ENCODE data around the gene SLC13A3. TPM values are rescaled to one million over a fixed set of nuclear protein-coding genes. Genes with fewer than 3 reads are reported as not detected.

The SLC13A3 gene
- total RNA-seq, 4 donors from 2014 or later = 0.20 to 2.8 (median 1.1) TPM

DNA sequence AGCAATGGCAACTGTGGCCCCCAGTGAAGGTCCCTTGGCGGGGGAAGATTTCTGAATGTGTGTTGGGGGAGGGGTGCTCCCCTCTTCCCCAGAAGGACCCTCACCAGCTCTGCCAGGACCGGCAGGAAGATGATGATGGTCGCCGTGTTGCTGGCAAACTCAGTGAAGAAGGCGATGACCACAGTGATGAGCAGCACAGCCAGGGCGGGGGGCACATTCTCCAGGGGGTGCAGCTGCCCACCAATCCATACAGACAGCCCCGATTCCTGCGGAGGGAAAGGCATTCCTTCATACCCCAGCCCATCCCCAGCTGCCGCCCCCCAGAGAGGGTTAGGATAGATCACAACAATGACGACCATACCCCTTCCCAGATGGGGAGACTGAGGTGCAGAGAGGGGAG lies 85.1 kb downstream of the SLC13A3 start:
- H3K4me3 ChIP-seq = no peak overlapping the region
- H3K36me3 ChIP-seq = no peaks in the 10 kb centered on the region
- no peaks in the 10 kb centered on the region for H3K9me3 ChIP-seq
- in situ Hi-C loops (cut with MboI; ENCODE audit: low sequenced_read_pairs in 4 of 4) (no loop called here), intact Hi-C loops (cut with DNase I; ENCODE audit: low total_unique reads) (no loop called here)
- peaks cover 0 to 10% of the 10 kb centered on the region in 2 donors for H3K4me1 ChIP-seq
- TF ChIP-seq, protein P1, sequence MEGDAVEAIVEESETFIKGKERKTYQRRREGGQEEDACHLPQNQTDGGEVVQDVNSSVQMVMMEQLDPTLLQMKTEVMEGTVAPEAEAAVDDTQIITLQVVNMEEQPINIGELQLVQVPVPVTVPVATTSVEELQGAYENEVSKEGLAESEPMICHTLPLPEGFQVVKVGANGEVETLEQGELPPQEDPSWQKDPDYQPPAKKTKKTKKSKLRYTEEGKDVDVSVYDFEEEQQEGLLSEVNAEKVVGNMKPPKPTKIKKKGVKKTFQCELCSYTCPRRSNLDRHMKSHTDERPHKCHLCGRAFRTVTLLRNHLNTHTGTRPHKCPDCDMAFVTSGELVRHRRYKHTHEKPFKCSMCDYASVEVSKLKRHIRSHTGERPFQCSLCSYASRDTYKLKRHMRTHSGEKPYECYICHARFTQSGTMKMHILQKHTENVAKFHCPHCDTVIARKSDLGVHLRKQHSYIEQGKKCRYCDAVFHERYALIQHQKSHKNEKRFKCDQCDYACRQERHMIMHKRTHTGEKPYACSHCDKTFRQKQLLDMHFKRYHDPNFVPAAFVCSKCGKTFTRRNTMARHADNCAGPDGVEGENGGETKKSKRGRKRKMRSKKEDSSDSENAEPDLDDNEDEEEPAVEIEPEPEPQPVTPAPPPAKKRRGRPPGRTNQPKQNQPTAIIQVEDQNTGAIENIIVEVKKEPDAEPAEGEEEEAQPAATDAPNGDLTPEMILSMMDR (IDR thresholded peaks at IDR 0.05 in 4 of 5, conservative IDR thresholded peaks at IDR 0.05 in 1 of 5) = no peak
- no peak for TF ChIP-seq POLR2A (IDR thresholded peaks at IDR 0.05)
- H3K27ac ChIP-seq = no peak overlapping the region
- H3K27me3 ChIP-seq = no peaks in the 10 kb centered on the region
- no peak for ATAC-seq
- no peak for DNase-seq

DNA sequence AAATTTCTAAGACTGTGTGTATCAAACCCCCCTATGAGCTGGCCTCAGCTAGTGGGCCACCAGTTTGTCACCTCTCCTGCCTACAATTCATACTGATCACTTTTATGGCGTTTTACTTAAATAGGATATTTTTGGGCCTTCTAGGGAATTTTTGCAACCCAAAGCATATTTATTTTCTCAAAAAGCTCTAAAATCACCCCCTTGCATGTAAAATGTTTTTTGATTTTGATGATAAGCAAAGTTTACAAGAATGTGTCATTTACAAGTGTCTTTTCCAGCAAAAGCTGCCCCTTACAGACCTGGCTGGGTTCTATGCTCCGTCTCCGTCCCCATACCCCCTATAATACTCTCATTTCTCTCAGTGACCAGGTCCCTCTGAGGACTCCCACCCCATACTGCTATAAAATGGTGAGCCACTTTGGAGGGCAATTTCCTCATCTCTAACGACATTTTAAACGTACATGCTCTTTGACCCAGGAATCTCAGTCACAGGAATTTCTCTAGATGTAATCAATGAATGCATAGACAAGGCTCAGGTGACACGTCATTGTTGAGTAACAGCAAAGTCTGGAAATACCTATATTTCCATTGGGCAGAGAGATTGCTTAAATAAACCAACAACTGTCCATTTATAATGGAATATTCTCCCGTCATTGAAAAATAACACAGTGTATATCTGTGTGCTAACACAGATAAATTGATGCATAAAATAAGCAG lies 86.9 kb downstream of the SLC13A3 start:
- TF ChIP-seq POLR2A (IDR thresholded peaks at IDR 0.05) = no peak
- TF ChIP-seq, protein P1 (IDR thresholded peaks at IDR 0.05 in 4 of 5, conservative IDR thresholded peaks at IDR 0.05 in 1 of 5) = no peak
- Histone ChIP-seq H3K4me1 (peaks cover 0 to 10% of the 10 kb centered on the region in 2 donors), H3K27ac (no peak overlapping the region), H3K36me3 (no peaks in the 10 kb centered on the region), H3K27me3 (no peaks in the 10 kb centered on the region), H3K4me3 (no peak overlapping the region), H3K9me3 (no peaks in the 10 kb centered on the region)
- ATAC-seq (no peak), DNase-seq (no peak)
- intact Hi-C loops (cut with DNase I; ENCODE audit: low total_unique reads) (no loop called here), in situ Hi-C loops (cut with MboI; ENCODE audit: low sequenced_read_pairs in 4 of 4) (no loop called here)

DNA sequence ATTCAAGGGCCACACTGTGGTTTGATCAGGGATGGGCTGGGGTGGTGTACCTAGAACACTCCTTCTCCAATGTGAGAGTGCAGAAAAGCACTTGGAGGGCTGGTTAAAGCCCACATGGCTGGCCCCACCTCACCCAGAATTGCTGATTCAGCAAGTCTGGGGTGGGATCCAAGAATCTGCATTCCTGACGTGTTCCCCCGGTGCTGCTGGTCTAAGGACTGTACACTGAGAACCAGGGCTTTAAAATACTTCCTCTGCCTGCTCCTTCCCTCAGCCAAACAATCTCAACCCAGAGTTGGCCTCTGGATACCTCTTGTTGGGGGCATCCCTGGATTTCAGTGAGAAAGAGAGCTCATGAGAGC lies 87.4 kb downstream of the SLC13A3 start:
- no peak overlapping the region for H3K27ac ChIP-seq
- H3K4me1 ChIP-seq = peaks cover 0 to 10% of the 10 kb centered on the region in 2 donors
- no peak for DNase-seq
- H3K36me3 ChIP-seq = no peaks in the 10 kb centered on the region
- TF ChIP-seq, protein P1 (IDR thresholded peaks at IDR 0.05 in 4 of 5, conservative IDR thresholded peaks at IDR 0.05 in 1 of 5) = no peak
- TF ChIP-seq POLR2A (IDR thresholded peaks at IDR 0.05) = no peak
- in situ Hi-C loops (cut with MboI; ENCODE audit: low sequenced_read_pairs in 4 of 4) = no loop called here
- no peaks in the 10 kb centered on the region for H3K9me3 ChIP-seq
- H3K27me3 ChIP-seq = no peaks in the 10 kb centered on the region
- intact Hi-C loops (cut with DNase I; ENCODE audit: low total_unique reads) = no loop called here
- H3K4me3 ChIP-seq = no peak overlapping the region
- ATAC-seq = no peak

DNA sequence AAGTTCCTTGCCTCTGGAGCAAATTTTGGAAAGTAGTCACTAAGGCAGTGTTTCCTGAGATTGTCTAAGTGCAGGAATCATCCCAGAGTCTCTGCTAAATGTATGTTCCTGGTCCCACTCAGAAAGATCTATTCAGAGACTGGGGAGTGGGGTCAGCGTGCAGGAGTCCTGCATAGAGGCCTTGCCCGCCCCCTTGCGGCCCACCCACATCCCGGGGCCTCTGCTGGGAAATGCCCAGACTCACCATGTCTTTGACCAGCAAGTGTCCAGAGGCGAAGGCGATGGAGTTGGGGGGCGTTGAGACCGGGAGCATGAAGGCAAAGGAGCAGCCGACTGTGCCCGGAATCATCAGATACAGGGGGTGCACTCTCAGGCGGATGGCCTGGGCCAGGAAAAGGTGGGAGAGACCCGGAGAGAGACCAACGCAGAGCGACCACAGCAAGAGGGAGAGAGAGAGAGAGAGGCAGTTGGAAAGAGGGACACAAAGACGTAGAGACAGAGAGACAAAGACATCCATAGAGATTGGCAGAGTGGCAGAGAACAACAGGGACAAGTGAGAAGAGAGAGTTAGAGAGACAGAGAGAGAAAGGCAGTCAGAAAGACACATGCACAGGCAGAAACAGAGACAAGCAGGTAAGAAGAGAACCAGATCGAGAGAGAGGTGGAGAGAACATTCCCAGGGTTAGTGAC lies 87.9 kb downstream of the SLC13A3 start:
- H3K36me3 ChIP-seq = no peaks in the 10 kb centered on the region
- DNase-seq (no peak), ATAC-seq (no peak)
- H3K4me1 ChIP-seq = peaks cover 0 to 4% of the 10 kb centered on the region in 2 donors
- no peak for TF ChIP-seq POLR2A (IDR thresholded peaks at IDR 0.05)
- TF ChIP-seq, protein P1 (IDR thresholded peaks at IDR 0.05 in 4 of 5, conservative IDR thresholded peaks at IDR 0.05 in 1 of 5) = no peak
- H3K27me3 ChIP-seq = no peaks in the 10 kb centered on the region
- intact Hi-C loops (cut with DNase I; ENCODE audit: low total_unique reads) (no loop called here), in situ Hi-C loops (cut with MboI; ENCODE audit: low sequenced_read_pairs in 4 of 4) (no loop called here)
- no peaks in the 10 kb centered on the region for H3K9me3 ChIP-seq
- peak overlapping the region in 1 of 4 donors; percentile 36 for H3K27ac ChIP-seq
- H3K4me3 ChIP-seq = peak overlapping the region in 2 of 4 donors; percentile 37 to 55

All from gastrocnemius medialis (tissue), 4 donors.